NCI-H446 treated with DMSO at 0.1 percent for 48 hours (cell line): ENCODE measurements around the gene CSGALNACT2.

Experiments
- DNase-seq: peaks from one replicate; lab custom pipeline; 2025; lab: John Stamatoyannopoulos, UW

Gene CSGALNACT2

GRCh38 chr10:43112608-43112961 is 25.7 kb upstream of the CSGALNACT2 start:
- no peak for DNase-seq

- DNase-seq: no peak
These were observed 24.8 kb upstream of the CSGALNACT2 start for GRCh38 chr10:43113201-43114087.

GRCh38 chr10:43114088-43114742 is 24.0 kb upstream of the CSGALNACT2 start:
- DNase-seq: no peak

- no peak for DNase-seq
These were observed 23.3 kb upstream of the CSGALNACT2 start for GRCh38 chr10:43114743-43115611.

- DNase-seq: no peak
These were observed 22.2 kb upstream of the CSGALNACT2 start for GRCh38 chr10:43115881-43116595.

GRCh38 chr10:43116596-43116995 is 21.6 kb upstream of the CSGALNACT2 start:
- no peak for DNase-seq

GRCh38 chr10:43117031-43117776 is 21.0 kb upstream of the CSGALNACT2 start:
- DNase-seq: no peak

GRCh38 chr10:43117777-43118583 is 20.3 kb upstream of the CSGALNACT2 start:
- no peak for DNase-seq

GRCh38 chr10:43118631-43119415 is 19.4 kb upstream of the CSGALNACT2 start:
- no peak for DNase-seq

GRCh38 chr10:43119416-43120115 is 18.7 kb upstream of the CSGALNACT2 start:
- DNase-seq: no peak

- no peak for DNase-seq
These were observed 17.9 kb upstream of the CSGALNACT2 start for GRCh38 chr10:43120116-43120928.

- DNase-seq: no peak
These were observed 17.3 kb upstream of the CSGALNACT2 start for GRCh38 chr10:43120929-43121314.

GRCh38 chr10:43121444-43121843 is 16.8 kb upstream of the CSGALNACT2 start:
- DNase-seq: no peak

- DNase-seq: no peak
These were observed 16.1 kb upstream of the CSGALNACT2 start for GRCh38 chr10:43122096-43122495.

- DNase-seq: no peak
These were observed 15.4 kb upstream of the CSGALNACT2 start for GRCh38 chr10:43122826-43123225.

- no peak for DNase-seq
These were observed 14.7 kb upstream of the CSGALNACT2 start for GRCh38 chr10:43123361-43124093.

GRCh38 chr10:43124094-43124521 is 14.1 kb upstream of the CSGALNACT2 start:
- no peak for DNase-seq
